H9 (cell line): ENCODE measurements around the gene TLDC2. TPM values are rescaled to one million over a fixed set of nuclear protein-coding genes. Genes with fewer than 3 reads are reported as not detected.
A peak's percentile ranks its signal among the peaks of the same experiment; 100 is the strongest.

Experiments
- DNase-seq: peaks from one replicate; pipeline ENCODE4 v3.0.0-alpha.2; 2017
- H2AFZ ChIP-seq: one replicate; pipeline ENCODE4 v1.6.1; 2013; ENCODE audit warnings: mild to moderate bottlenecking, low read length, control low read depth, moderate library complexity
- H2AK5ac ChIP-seq: 2 replicates; pipeline ENCODE4 v1.6.1; 2013; ENCODE audit warnings: low read length, control low read depth, mixed read lengths; ENCODE audit not compliant: insufficient read length
- H2BK120ac ChIP-seq: one replicate; pipeline ENCODE4 v1.6.1; 2013; ENCODE audit warnings: low read depth, mild to moderate bottlenecking, low read length, control low read depth, inconsistent platforms; ENCODE audit not compliant: poor library complexity, severe bottlenecking
- H2BK12ac ChIP-seq: 2 replicates; pipeline ENCODE4 v1.6.1; 2013; ENCODE audit warnings: low read length, control low read depth, mixed read lengths, low read depth; ENCODE audit not compliant: insufficient read length
- H2BK15ac ChIP-seq: 2 replicates; pipeline ENCODE4 v1.6.1; 2013; ENCODE audit warnings: low read depth, low read length, control low read depth
- H2BK20ac ChIP-seq: one replicate; pipeline ENCODE4 v1.6.1; 2013; ENCODE audit warnings: low read depth, mild to moderate bottlenecking, low read length, control low read depth, inconsistent platforms; ENCODE audit not compliant: poor library complexity, severe bottlenecking
- H2BK5ac ChIP-seq: 2 replicates; pipeline ENCODE4 v1.6.1; 2013; ENCODE audit warnings: low read length, control low read depth, mixed read lengths; ENCODE audit not compliant: insufficient read length
- H3K14ac ChIP-seq: 2 replicates; pipeline ENCODE4 v1.6.1; 2013; ENCODE audit warnings: low read length, control low read depth; ENCODE audit not compliant: insufficient read depth
- H3K18ac ChIP-seq: 2 replicates; pipeline ENCODE4 v1.6.1; 2013; ENCODE audit warnings: low read depth, mild to moderate bottlenecking, mixed read lengths, low read length, control low read depth; ENCODE audit not compliant: insufficient read length
- H3K23ac ChIP-seq: 2 replicates; pipeline ENCODE4 v1.6.1; 2013; ENCODE audit warnings: low read length, control low read depth, mixed read lengths, low read depth; ENCODE audit not compliant: insufficient read length
- H3K23me2 ChIP-seq: 2 replicates; pipeline ENCODE4 v1.6.1; 2013; ENCODE audit warnings: low read depth, mild to moderate bottlenecking, mixed read lengths, low read length, control low read depth; ENCODE audit not compliant: insufficient read length, poor library complexity, severe bottlenecking
- H3K27ac ChIP-seq: 2 replicates; pipeline ENCODE4 v1.5.1; 2013; ENCODE audit warnings: low read length, control low read depth, mixed read lengths, low read depth; ENCODE audit not compliant: insufficient read length
- H3K27me3 ChIP-seq: 2 replicates; pipeline ENCODE4 v1.6.1; 2013; ENCODE audit warnings: low read length, control low read depth, inconsistent platforms; ENCODE audit not compliant: insufficient read depth
- H3K4ac ChIP-seq: 2 replicates; pipeline ENCODE4 v1.6.1; 2013; ENCODE audit warnings: low read depth, mild to moderate bottlenecking, control low read depth, inconsistent platforms, low read length, moderate library complexity
- H3K4me1 ChIP-seq: 2 replicates; pipeline ENCODE4 v1.6.1; 2013; ENCODE audit warnings: low read length, control low read depth, inconsistent platforms; ENCODE audit not compliant: insufficient read depth
- H3K4me2 ChIP-seq: 2 replicates; pipeline ENCODE4 v1.6.1; 2013; ENCODE audit warnings: low read length, control low read depth, mixed read lengths; ENCODE audit not compliant: insufficient read length, insufficient read depth
- H3K56ac ChIP-seq: 2 replicates; pipeline ENCODE4 v1.6.1; 2013; ENCODE audit warnings: low read depth, mild to moderate bottlenecking, mixed read lengths, low read length, control low read depth; ENCODE audit not compliant: insufficient read length
- H3K79me1 ChIP-seq: 2 replicates; pipeline ENCODE4 v1.6.1; 2013; ENCODE audit warnings: low read depth, mild to moderate bottlenecking, moderate library complexity, low read length, control low read depth, inconsistent platforms; ENCODE audit not compliant: insufficient read depth, poor library complexity, severe bottlenecking
- H3K79me2 ChIP-seq: 2 replicates; pipeline ENCODE4 v1.6.1; 2013; ENCODE audit warnings: low read length, control low read depth, inconsistent platforms; ENCODE audit not compliant: insufficient read depth
- H3K9ac ChIP-seq: 2 replicates; pipeline ENCODE4 v1.6.1; 2013; ENCODE audit warnings: low read length, control low read depth, mixed read lengths; ENCODE audit not compliant: insufficient read length; ENCODE audit errors: extremely low read depth
- H3K9me3 ChIP-seq: one replicate; pipeline ENCODE4 v1.6.1; 2013; ENCODE audit warnings: low read depth, low read length, inconsistent platforms; ENCODE audit not compliant: control insufficient read depth
- H3T11ph ChIP-seq: one replicate; pipeline ENCODE4 v1.6.1; 2013; ENCODE audit warnings: mild to moderate bottlenecking, low read length, control low read depth, inconsistent platforms
- H4K20me1 ChIP-seq: one replicate; pipeline ENCODE4 v1.6.1; 2013; ENCODE audit not compliant: control insufficient read depth, insufficient read length, insufficient read depth
- H4K5ac ChIP-seq: 2 replicates; pipeline ENCODE4 v1.6.1; 2013; ENCODE audit warnings: low read depth, mild to moderate bottlenecking, mixed read lengths, low read length, control low read depth; ENCODE audit not compliant: insufficient read length
- H4K8ac ChIP-seq: replicated peaks from 2 replicates; pipeline ENCODE4 v1.6.1; 2013; ENCODE audit warnings: low read length, control low read depth, mixed read lengths, low read depth; ENCODE audit not compliant: insufficient read length
- H4K91ac ChIP-seq: 2 replicates; pipeline ENCODE4 v1.6.1; 2013; ENCODE audit warnings: low read depth, mild to moderate bottlenecking, moderate library complexity, mixed read lengths, low read length, control low read depth; ENCODE audit not compliant: insufficient read length
- H3K27ac Mint-ChIP-seq, 3 experiments: 2 replicates in 2 of 3; 3 replicates in 1 of 3; pipeline ENCODE4 v1.8.0; 2020 to 2021; ENCODE audit warnings: mixed read lengths in 3 of 3, mild to moderate bottlenecking in 1 of 3, moderate library complexity in 1 of 3
- H3K27me3 Mint-ChIP-seq: 2 replicates; pipeline ENCODE4 v1.8.0; 2021; ENCODE audit warnings: low read depth, mild to moderate bottlenecking, moderate library complexity, mixed read lengths
- H3K36me3 Mint-ChIP-seq, 3 experiments: 2 replicates in 2 of 3; 3 replicates in 1 of 3; pipeline ENCODE4 v1.8.0; 2020 to 2021; ENCODE audit warnings: low read depth in 3 of 3, mixed read lengths in 3 of 3; ENCODE audit not compliant: insufficient read depth in 1 of 3
- H3K4me1 Mint-ChIP-seq, 2 experiments: 2 replicates each; pipeline ENCODE4 v1.8.0; 2020; ENCODE audit warnings: mixed read lengths in 2 of 2
- H3K4me3 Mint-ChIP-seq, 2 experiments: 2 replicates in 1 of 2; 3 replicates in 1 of 2; pipeline ENCODE4 v1.8.0; 2020 to 2021; ENCODE audit warnings: mild to moderate bottlenecking in 2 of 2, mixed read lengths in 2 of 2, moderate library complexity in 1 of 2
- H3K9me3 Mint-ChIP-seq, 2 experiments: 2 replicates in 1 of 2; 3 replicates in 1 of 2; pipeline ENCODE4 v1.8.0; 2020; ENCODE audit warnings: mild to moderate bottlenecking in 2 of 2, mixed read lengths in 2 of 2, moderate library complexity in 1 of 2
- CTCF ChIP-seq: fragments of 200-600 bp; sonication (generic); conservative IDR thresholded peaks from 3 replicates; pipeline ENCODE4 v1.8.0; 2021; ENCODE audit warnings: antibody characterized with exemption, mild to moderate bottlenecking
- WGBS: extraction: QIAGEN DNeasy Blood & Tissue Kit; methylation state at CpG from one replicate; pipeline ENCODE4 v1.1.7; 2013; ENCODE audit warnings: missing lambda C conversion rate, low lambda C conversion rate, mixed read lengths; ENCODE audit not compliant: insufficient read length; ENCODE audit errors: extremely low coverage; 5-methylcytosine and 5-hydroxymethylcytosine counted together
- total RNA-seq: library from RNA; stranded (reverse); gene quantifications from 2 replicates; pipeline ENCODE4 v1.2.1, GENCODE V29; 2021

The TLDC2 gene
- total RNA-seq, 1 experiment from 2014 or later = 0.11 TPM

DNA sequence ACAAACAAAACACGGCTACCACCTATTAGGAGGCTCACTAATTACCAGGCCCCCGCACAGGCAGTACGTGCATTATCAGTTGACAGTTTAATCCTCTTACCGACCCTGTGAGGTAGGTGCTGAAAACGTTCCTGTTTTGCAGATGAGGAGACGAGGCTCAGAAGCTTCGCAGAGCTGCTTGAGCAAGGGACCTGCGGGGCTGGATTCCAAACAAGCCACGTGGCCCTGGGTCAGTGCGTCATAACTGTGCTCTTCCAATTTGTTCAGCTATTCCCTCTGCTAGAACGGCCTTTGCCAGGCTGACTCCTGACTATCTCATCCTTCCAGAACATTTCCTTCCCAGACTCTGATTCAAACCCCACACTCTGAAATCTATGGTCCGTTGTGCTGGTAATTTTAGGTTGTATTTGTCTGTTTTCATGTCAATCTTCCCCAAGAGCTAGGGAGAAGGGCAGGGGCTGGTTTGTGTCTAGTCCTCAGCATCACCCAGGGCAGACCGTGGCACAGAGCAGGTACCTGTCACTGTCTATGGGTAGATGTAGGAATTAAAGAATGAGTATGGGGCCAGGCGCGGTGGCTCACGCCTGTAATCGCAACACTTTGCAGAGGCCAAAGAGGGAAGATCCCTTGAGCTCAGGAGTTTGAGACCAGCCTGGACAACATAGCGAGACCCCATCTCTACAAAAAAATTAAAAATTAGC lies 28.8 kb upstream of the TLDC2 start:
- no peak for TF ChIP-seq CTCF
- Histone ChIP-seq H4K8ac (no peak overlapping the region), H3T11ph (no peak overlapping the region), H4K5ac (no peak overlapping the region), H2AFZ (no peak overlapping the region), H2BK20ac (no peak overlapping the region), H2BK15ac (no peak overlapping the region), H3K4ac (no peak overlapping the region), H2BK120ac (no peak overlapping the region), H4K91ac (no peak overlapping the region), H3K27me3 (no peaks in the 10 kb centered on the region), H3K18ac (no peak overlapping the region), H3K27ac (no peak overlapping the region), H2BK5ac (no peak overlapping the region), H3K9me3 (no peaks in the 10 kb centered on the region), H2BK12ac (no peak overlapping the region), H3K4me1 (no peaks in the 10 kb centered on the region; the same call in 1 of the 2 replicates), H3K56ac (no peak overlapping the region), H3K23me2 (no peaks in the 10 kb centered on the region), H3K23ac (no peak overlapping the region), H3K79me1 (no peaks in the 10 kb centered on the region), H3K4me2 (no peak overlapping the region), H4K20me1 (no peaks in the 10 kb centered on the region), H3K14ac (no peak overlapping the region), H2AK5ac (no peak overlapping the region), H3K9ac (no peak overlapping the region), H3K79me2 (no peaks in the 10 kb centered on the region)
- Mint-ChIP-seq H3K36me3 (peaks cover 11 to 14% (median 13%) of the 10 kb centered on the region in 3 experiments), H3K9me3 (peaks cover 9 to 12% of the 10 kb centered on the region in 2 experiments), H3K4me1 (peaks cover 24 to 28% of the 10 kb centered on the region in 2 experiments), H3K27me3 (no peaks in the 10 kb centered on the region), H3K4me3 (no peak overlapping the region), H3K27ac (peak overlapping the region; percentile 36 to 72 (median 66); a peak in 5 of 7 replicates)
- no peak for DNase-seq
- WGBS = no CpG with 5 or more reads among the region's 18 CpGs
